ENCODE measurements around the gene GPC2.
"Not testable (repeated sequence)": the region's sequence is repeated elsewhere in the genome, so short reads cannot be mapped to it uniquely, and the experiment has no call there.

Gene GPC2

DNA sequence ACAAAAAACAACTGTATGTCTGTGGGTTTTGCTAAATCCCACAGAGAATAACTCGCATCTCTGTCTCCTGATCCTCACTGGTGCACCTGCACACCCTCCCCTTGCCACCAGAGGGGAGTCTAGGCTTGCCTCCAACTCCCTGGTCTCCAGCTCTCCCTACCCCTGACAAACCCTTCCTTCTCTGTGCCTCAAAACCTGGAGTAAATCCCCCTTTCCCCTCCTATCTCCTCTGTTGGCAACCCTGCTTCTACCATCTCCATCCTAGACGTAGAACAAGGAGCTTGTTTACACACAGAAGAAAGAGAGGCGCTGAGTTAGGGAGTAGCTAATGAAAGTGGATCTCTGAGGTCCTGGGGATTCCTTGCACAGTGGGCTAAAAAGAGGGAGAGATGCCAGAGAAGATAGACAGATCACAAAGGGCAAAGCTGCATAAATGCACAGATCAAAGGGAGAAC is 44.5 kb downstream of the GPC2 start:
- no peaks in the 10 kb centered on the region for H3K9me3 ChIP-seq (ENCODE audit: control insufficient read depth, insufficient read depth, low read length)
- peaks cover 18% of the 10 kb centered on the region for H3F3A ChIP-seq (ENCODE audit: control insufficient read depth, insufficient read depth)
- H3K27ac ChIP-seq (ENCODE audit: low read depth, low read length), result no peak overlapping the region
- no peaks in the 10 kb centered on the region for H3K36me3 ChIP-seq (ENCODE audit: control insufficient read depth, low read length)
- H3K4me3 ChIP-seq (ENCODE audit: low read length), result no peak overlapping the region
- H3K9me2 ChIP-seq (replicated peaks; ENCODE audit: control insufficient read depth, low read length), result no peaks in the 10 kb centered on the region
- no peaks in the 10 kb centered on the region for H3K27me3 ChIP-seq (ENCODE audit: control insufficient read depth, low read length)
- no peaks in the 10 kb centered on the region for H4K20me1 ChIP-seq (ENCODE audit: control insufficient read depth, insufficient read depth, low read depth, low read length)
- peaks cover 8% of the 10 kb centered on the region for H3K79me2 ChIP-seq (ENCODE audit: control insufficient read depth, low read length)
- H3K4me2 ChIP-seq (ENCODE audit: low read length), result peak overlapping the region; percentile 14; the same call in 1 of the 2 replicates
- peaks cover 35% of the 10 kb centered on the region for H3K4me1 ChIP-seq (ENCODE audit: control insufficient read depth, low read length)
- TF ChIP-seq, protein P1, sequence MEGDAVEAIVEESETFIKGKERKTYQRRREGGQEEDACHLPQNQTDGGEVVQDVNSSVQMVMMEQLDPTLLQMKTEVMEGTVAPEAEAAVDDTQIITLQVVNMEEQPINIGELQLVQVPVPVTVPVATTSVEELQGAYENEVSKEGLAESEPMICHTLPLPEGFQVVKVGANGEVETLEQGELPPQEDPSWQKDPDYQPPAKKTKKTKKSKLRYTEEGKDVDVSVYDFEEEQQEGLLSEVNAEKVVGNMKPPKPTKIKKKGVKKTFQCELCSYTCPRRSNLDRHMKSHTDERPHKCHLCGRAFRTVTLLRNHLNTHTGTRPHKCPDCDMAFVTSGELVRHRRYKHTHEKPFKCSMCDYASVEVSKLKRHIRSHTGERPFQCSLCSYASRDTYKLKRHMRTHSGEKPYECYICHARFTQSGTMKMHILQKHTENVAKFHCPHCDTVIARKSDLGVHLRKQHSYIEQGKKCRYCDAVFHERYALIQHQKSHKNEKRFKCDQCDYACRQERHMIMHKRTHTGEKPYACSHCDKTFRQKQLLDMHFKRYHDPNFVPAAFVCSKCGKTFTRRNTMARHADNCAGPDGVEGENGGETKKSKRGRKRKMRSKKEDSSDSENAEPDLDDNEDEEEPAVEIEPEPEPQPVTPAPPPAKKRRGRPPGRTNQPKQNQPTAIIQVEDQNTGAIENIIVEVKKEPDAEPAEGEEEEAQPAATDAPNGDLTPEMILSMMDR (IDR thresholded peaks at IDR 0.05; ENCODE audit: low read depth, low read length, poor library complexity, severe bottlenecking), result peak; percentile 97
- TF ChIP-seq EZH2phosphoT487 (IDR thresholded peaks at IDR 0.05; ENCODE audit: borderline replicate concordance, low read length), result no peak

DNA sequence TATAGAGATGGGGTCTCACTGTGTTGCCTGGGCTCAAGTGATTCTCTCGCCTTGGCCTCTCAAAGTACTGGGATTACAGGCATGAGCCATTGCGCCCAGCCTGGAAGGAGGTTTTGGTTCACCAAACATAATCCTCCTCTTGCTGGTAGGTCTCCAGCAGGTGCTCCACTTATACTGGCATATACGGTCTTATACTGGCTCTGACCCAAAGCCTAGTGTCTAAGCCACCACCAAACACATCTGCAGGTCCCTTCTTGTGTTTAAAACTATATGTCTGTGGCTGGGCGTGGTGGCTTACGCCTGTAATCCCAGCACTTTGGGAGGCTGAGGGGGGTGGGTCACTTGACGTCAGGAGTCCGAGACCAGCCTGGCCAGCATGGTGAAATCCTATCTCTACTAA is 45.1 kb downstream of the GPC2 start:
- no peaks in the 10 kb centered on the region for H3K36me3 ChIP-seq (ENCODE audit: control insufficient read depth, low read length)
- no peak overlapping the region for H3K4me3 ChIP-seq (ENCODE audit: low read length)
- no peaks in the 10 kb centered on the region for H3K9me2 ChIP-seq (replicated peaks; ENCODE audit: control insufficient read depth, low read length)
- H3K4me1 ChIP-seq (ENCODE audit: control insufficient read depth, low read length), result peaks cover 32% of the 10 kb centered on the region
- peaks cover 13% of the 10 kb centered on the region for H3F3A ChIP-seq (ENCODE audit: control insufficient read depth, insufficient read depth)
- TF ChIP-seq EZH2phosphoT487 (IDR thresholded peaks at IDR 0.05; ENCODE audit: borderline replicate concordance, low read length), result no peak
- TF ChIP-seq, protein P1 (IDR thresholded peaks at IDR 0.05; ENCODE audit: low read depth, low read length, poor library complexity, severe bottlenecking), result no peak
- H3K9me3 ChIP-seq (ENCODE audit: control insufficient read depth, insufficient read depth, low read length), result no peaks in the 10 kb centered on the region
- peaks cover 11% of the 10 kb centered on the region for H3K79me2 ChIP-seq (ENCODE audit: control insufficient read depth, low read length)
- no peaks in the 10 kb centered on the region for H3K27me3 ChIP-seq (ENCODE audit: control insufficient read depth, low read length)
- H4K20me1 ChIP-seq (ENCODE audit: control insufficient read depth, insufficient read depth, low read depth, low read length), result no peaks in the 10 kb centered on the region
- peak overlapping the region; percentile 14; the same call in 1 of the 2 replicates for H3K4me2 ChIP-seq (ENCODE audit: low read length)
- H3K27ac ChIP-seq (ENCODE audit: low read depth, low read length), result no peak overlapping the region

- peaks cover 19% of the 10 kb centered on the region for H3K79me2 ChIP-seq (ENCODE audit: control insufficient read depth, low read length)
- H3K27me3 ChIP-seq (ENCODE audit: control insufficient read depth, low read length), result no peaks in the 10 kb centered on the region
- peaks cover 33% of the 10 kb centered on the region for H3K4me1 ChIP-seq (ENCODE audit: control insufficient read depth, low read length)
- no peak overlapping the region for H3K4me2 ChIP-seq (ENCODE audit: low read length)
- H3K9me3 ChIP-seq (ENCODE audit: control insufficient read depth, insufficient read depth, low read length), result no peaks in the 10 kb centered on the region
- TF ChIP-seq, protein P1 (IDR thresholded peaks at IDR 0.05; ENCODE audit: low read depth, low read length, poor library complexity, severe bottlenecking), result peak; percentile 81
- TF ChIP-seq EZH2phosphoT487 (IDR thresholded peaks at IDR 0.05; ENCODE audit: borderline replicate concordance, low read length), result no peak
- H3K27ac ChIP-seq (ENCODE audit: low read depth, low read length), result no peak overlapping the region
- peaks cover 8% of the 10 kb centered on the region; the same call in 1 of the 2 replicates for H3K36me3 ChIP-seq (ENCODE audit: control insufficient read depth, low read length)
- H3K9me2 ChIP-seq (replicated peaks; ENCODE audit: control insufficient read depth, low read length), result no peaks in the 10 kb centered on the region
- no peaks in the 10 kb centered on the region for H4K20me1 ChIP-seq (ENCODE audit: control insufficient read depth, insufficient read depth, low read depth, low read length)
- H3K4me3 ChIP-seq (ENCODE audit: low read length), result no peak overlapping the region
- H3F3A ChIP-seq (ENCODE audit: control insufficient read depth, insufficient read depth), result peaks cover 20% of the 10 kb centered on the region
Measured at GRCh38 chr7:100130608-100131453, 46.4 kb downstream of the GPC2 start.

DNA sequence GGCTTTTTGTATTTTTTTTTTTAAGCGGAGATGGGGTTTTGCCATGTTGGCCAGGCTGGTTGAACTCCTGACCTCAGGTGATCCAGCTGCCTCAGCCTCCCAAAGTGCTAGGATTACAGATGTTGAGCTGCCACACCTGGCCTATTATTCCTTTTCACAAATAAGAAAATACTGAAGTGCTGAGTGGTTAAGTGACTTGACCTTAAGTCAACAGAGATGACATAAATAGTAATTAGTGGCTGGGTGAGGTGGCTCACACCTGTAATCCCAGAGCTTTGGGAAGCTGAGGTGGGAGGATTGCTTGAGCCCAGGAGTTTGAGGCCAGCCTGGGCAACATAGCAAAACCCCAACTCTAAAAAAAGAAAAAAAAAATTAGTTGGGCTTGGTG is 47.0 kb downstream of the GPC2 start:
- not testable (repeated sequence) for H3K27me3 ChIP-seq (ENCODE audit: control insufficient read depth, low read length); H3K4me3 ChIP-seq (ENCODE audit: low read length); H3K27ac ChIP-seq (ENCODE audit: low read depth, low read length); H3K4me2 ChIP-seq (ENCODE audit: low read length); H3K9me2 ChIP-seq (replicated peaks; ENCODE audit: control insufficient read depth, low read length); H3K9me3 ChIP-seq (ENCODE audit: control insufficient read depth, insufficient read depth, low read length); H4K20me1 ChIP-seq (ENCODE audit: control insufficient read depth, insufficient read depth, low read depth, low read length)
- H3F3A ChIP-seq (ENCODE audit: control insufficient read depth, insufficient read depth), result peaks cover 24% of the 10 kb centered on the region
- H3K4me1 ChIP-seq (ENCODE audit: control insufficient read depth, low read length), result peaks cover 40% of the 10 kb centered on the region
- peaks cover 25% of the 10 kb centered on the region for H3K79me2 ChIP-seq (ENCODE audit: control insufficient read depth, low read length)
- peaks cover 13% of the 10 kb centered on the region for H3K36me3 ChIP-seq (ENCODE audit: control insufficient read depth, low read length)

Measured in DOHH2 (cell line).